HepG2 (cell line): Measurements from ENCODE around the gene PKNOX2. TPM values are rescaled to one million over a fixed set of nuclear protein-coding genes. Genes with fewer than 3 reads are reported as not detected.

Experiments
- AHR ChIP-seq: IDR thresholded peaks from 2 replicates; pipeline ENCODE4 v1.6.1; 2018; ENCODE audit warnings: missing genetic modification reagents, missing compliant biosample characterization
- FOXK2 ChIP-seq: fragments of 450-650 bp; IDR thresholded peaks from 2 replicates; pipeline ENCODE4 v1.6.1; 2016
- KDM5B ChIP-seq: sonication (generic); formaldehyde crosslinking; IDR thresholded peaks from 2 replicates; pipeline ENCODE4 v1.4.0; 2020; ENCODE audit warnings: missing genetic modification reagents, mild to moderate bottlenecking, borderline replicate concordance
- MED1 ChIP-seq: sonication (generic); formaldehyde crosslinking; IDR thresholded peaks from 2 replicates; pipeline ENCODE4 v1.4.0; 2020; ENCODE audit warnings: missing genetic modification reagents
- RNF2 ChIP-seq: fragments of 450-650 bp; conservative IDR thresholded peaks from 2 replicates; pipeline ENCODE4 v1.6.1; 2016; ENCODE audit warnings: low read depth
- SMC3 ChIP-seq: IDR thresholded peaks from 2 replicates; pipeline ENCODE4 v1.6.1; 2011; ENCODE audit warnings: low read length, improper control_type of control experiment
- SSRP1 ChIP-seq: IDR thresholded peaks from 2 replicates; pipeline ENCODE4 v1.6.1; 2016; ENCODE audit warnings: control low read depth
- STAG1 ChIP-seq: sonication (generic); formaldehyde crosslinking; IDR thresholded peaks from 2 replicates; pipeline ENCODE4 v1.4.0; 2020; ENCODE audit warnings: missing genetic modification reagents
- XRCC5 ChIP-seq: fragments of 200-400 bp; formaldehyde crosslinking; optimal IDR thresholded peaks from 2 replicates; pipeline ENCODE3; 2017; ENCODE audit warnings: mild to moderate bottlenecking, low read length
- ZBTB21 ChIP-seq: sonication (generic); formaldehyde crosslinking; IDR thresholded peaks from 2 replicates; pipeline ENCODE4 v1.4.0; 2020; ENCODE audit warnings: missing genetic modification reagents
- ZFP36L2 ChIP-seq: sonication (generic); formaldehyde crosslinking; IDR thresholded peaks from 2 replicates; pipeline ENCODE4 v1.4.0; 2020; ENCODE audit warnings: missing genetic modification reagents
- ZFP37 ChIP-seq: sonication (generic); formaldehyde crosslinking; IDR thresholded peaks from 2 replicates; pipeline ENCODE4 v1.4.0; 2020; ENCODE audit warnings: missing genetic modification reagents, borderline replicate concordance
- ZNF101 ChIP-seq: sonication (generic); formaldehyde crosslinking; IDR thresholded peaks from 2 replicates; pipeline ENCODE4 v1.4.0; 2020; ENCODE audit warnings: mild to moderate bottlenecking, low read depth, missing genetic modification reagents, borderline replicate concordance
- ZNF326 ChIP-seq: sonication (generic); formaldehyde crosslinking; IDR thresholded peaks from 2 replicates; pipeline ENCODE4 v1.4.0; 2020; ENCODE audit warnings: missing genetic modification reagents, borderline replicate concordance
- ZNF337 ChIP-seq: sonication (generic); formaldehyde crosslinking; IDR thresholded peaks from 2 replicates; pipeline ENCODE4 v1.5.1; 2020; ENCODE audit warnings: missing genetic modification reagents, low read depth, mild to moderate bottlenecking, borderline replicate concordance
- ZNF33A ChIP-seq: sonication (generic); formaldehyde crosslinking; IDR thresholded peaks from 2 replicates; pipeline ENCODE4 v1.5.1; 2020; ENCODE audit warnings: missing genetic modification reagents, mild to moderate bottlenecking, moderate library complexity, borderline replicate concordance
- ZNF570 ChIP-seq: sonication (generic); formaldehyde crosslinking; IDR thresholded peaks from 2 replicates; pipeline ENCODE4 v1.4.0; 2020; ENCODE audit warnings: mild to moderate bottlenecking, missing genetic modification reagents, borderline replicate concordance
- ZNF598 ChIP-seq: sonication (generic); formaldehyde crosslinking; IDR thresholded peaks from 2 replicates; pipeline ENCODE4 v1.5.1; 2020; ENCODE audit warnings: mild to moderate bottlenecking, missing genetic modification reagents, borderline replicate concordance
- ZNF605 ChIP-seq: sonication (generic); formaldehyde crosslinking; IDR thresholded peaks from 2 replicates; pipeline ENCODE4 v1.8.0; 2022; ENCODE audit warnings: mild to moderate bottlenecking, missing genetic modification reagents
- ZNF841 ChIP-seq: sonication (generic); formaldehyde crosslinking; IDR thresholded peaks from 2 replicates; pipeline ENCODE4 v1.8.1; 2023; ENCODE audit warnings: missing genetic modification reagents, borderline replicate concordance
- ZNF879 ChIP-seq: sonication (generic); formaldehyde crosslinking; IDR thresholded peaks from 2 replicates; pipeline ENCODE4 v1.8.1; 2023; ENCODE audit warnings: missing genetic modification reagents
- ZSCAN29 ChIP-seq: sonication (generic); formaldehyde crosslinking; conservative IDR thresholded peaks from 2 replicates; pipeline ENCODE4 v1.4.0; 2020; ENCODE audit warnings: mild to moderate bottlenecking, missing genetic modification reagents
- polyA plus RNA-seq, 8 experiments: library from polyadenylated mRNA; depleted of rRNA in 3 of 8; stranded (reverse) in 7 of 8; unstranded in 1 of 8; fragments of >200 nt; fragmentation: Illumina TruSeq in 4 of 8; extraction: Trizol in 4 of 8; gene quantifications; 2 replicates each; pipeline versions ENCODE4 v1.2.1 to v1.2.3, GENCODE V29; 2011 to 2016; ENCODE audit warnings: low read depth in 4 of 8, missing spikeins in 1 of 8, mixed read lengths in 1 of 8; ENCODE audit not compliant: insufficient read depth in 1 of 8
- total RNA-seq, 5 experiments: library from RNA; depleted of rRNA; stranded (reverse); fragments of >200 nt; fragmentation: Illumina TruSeq; extraction: Trizol; gene quantifications; 2 replicates each; pipeline ENCODE4 v1.2.3, GENCODE V29; 2016; ENCODE audit warnings: low read depth in 1 of 5
- TF ChIP-seq, protein P1 (sequence below): sonication (generic); formaldehyde crosslinking; IDR thresholded peaks from 2 replicates; pipeline ENCODE4 v1.5.0; 2020; ENCODE audit warnings: mild to moderate bottlenecking, missing genetic modification reagents, moderate library complexity
- TF ChIP-seq, protein P2 (sequence below), 2 experiments: sonication (generic) in 1 of 2; formaldehyde crosslinking in 1 of 2; IDR thresholded peaks; 2 replicates each; pipeline versions ENCODE4 v1.4.0 to v1.6.1; 2018 to 2020; ENCODE audit warnings: missing genetic modification reagents in 2 of 2, borderline replicate concordance in 1 of 2, low read depth in 1 of 2, mild to moderate bottlenecking in 1 of 2, missing biosample characterization in 1 of 2
- TF ChIP-seq, protein P3 (sequence below): sonication (generic); formaldehyde crosslinking; IDR thresholded peaks from 2 replicates; pipeline ENCODE4 v1.5.0; 2020; ENCODE audit warnings: missing genetic modification reagents, mild to moderate bottlenecking, borderline replicate concordance
- TF ChIP-seq, protein P4 (sequence below): sonication (generic); formaldehyde crosslinking; IDR thresholded peaks from 2 replicates; pipeline ENCODE4 v1.8.0; 2022; ENCODE audit warnings: missing genetic modification reagents, mild to moderate bottlenecking, borderline replicate concordance

Gene PKNOX2
- total and polyA plus RNA-seq, 2 of the 13 experiments (the other 11 are each of a cell fraction or from before 2014, with no cell fraction given): not detected

DNA sequence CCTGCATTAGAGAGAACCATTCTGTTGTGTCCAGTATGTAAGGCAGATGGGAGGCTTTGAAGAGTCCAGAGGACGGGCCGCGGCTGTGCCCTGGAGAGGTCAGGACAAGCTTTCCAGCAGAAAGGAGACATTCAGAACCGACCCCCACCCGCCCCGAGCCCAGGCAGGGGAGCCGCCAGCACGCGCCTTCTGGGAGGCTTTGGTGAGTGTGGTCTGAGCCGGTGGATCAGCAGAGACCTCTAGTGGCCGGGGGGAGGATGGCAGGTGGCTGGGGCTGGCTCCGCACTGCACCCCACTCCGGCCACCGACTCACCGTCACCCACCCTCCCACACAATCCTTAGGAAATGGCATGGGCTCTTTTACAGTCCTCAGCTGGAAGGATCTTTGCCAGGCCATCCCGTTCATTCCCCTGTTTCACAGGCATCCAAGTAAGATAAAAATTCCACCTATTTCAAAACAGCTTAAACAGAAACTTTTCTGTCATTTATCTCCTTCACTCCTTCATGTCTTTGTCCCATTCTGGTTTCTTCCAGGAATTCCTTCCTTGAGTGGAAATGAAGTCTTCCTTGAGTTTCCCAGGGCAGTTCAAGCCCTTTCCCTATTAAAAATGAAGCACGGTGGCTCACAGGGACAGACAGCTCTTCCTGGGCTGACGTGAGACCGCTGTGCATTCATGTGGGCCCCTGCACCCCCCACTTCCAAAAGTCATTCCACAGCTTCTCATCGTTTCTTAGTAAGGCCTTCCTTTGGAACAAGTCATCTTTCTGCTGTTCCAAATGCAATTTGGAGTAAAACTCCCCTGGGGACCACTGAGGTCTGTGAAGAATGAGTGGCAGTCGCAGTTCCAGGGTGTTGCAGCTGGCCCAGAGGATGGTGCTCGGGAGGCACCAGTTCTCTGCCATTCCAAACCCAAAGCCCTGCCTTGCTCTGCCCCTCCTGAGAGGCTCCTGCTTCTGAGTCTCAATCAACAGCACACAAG, 240.6 kb downstream of the PKNOX2 start (continued):
- TF ChIP-seq KDM5B (CRISPR knock-in tag) (no peak), SSRP1 (CRISPR knock-in tag) (no peak), FOXK2 (no peak), ZNF101 (CRISPR knock-in tag) (no peak), ZNF605 (CRISPR knock-in tag) (no peak), ZNF570 (CRISPR knock-in tag) (no peak), ZFP36L2 (CRISPR knock-in tag) (no peak), ZFP37 (CRISPR knock-in tag) (no peak), ZNF841 (CRISPR knock-in tag) (no peak), ZNF337 (CRISPR knock-in tag) (no peak), ZSCAN29 (CRISPR knock-in tag) (no peak), RNF2 (no peak), ZNF33A (CRISPR knock-in tag) (no peak), SMC3 (peak; percentile 15; the same call in 1 of the 2 replicates), XRCC5 (peak; percentile 83), STAG1 (CRISPR knock-in tag) (peak; percentile 75), ZBTB21 (CRISPR knock-in tag) (no peak), ZNF598 (peak; percentile 27; the same call in 1 of the 2 replicates), MED1 (CRISPR knock-in tag) (no peak), ZNF879 (CRISPR knock-in tag) (no peak), AHR (CRISPR knock-in tag) (no peak), ZNF326 (CRISPR knock-in tag) (no peak)
- TF ChIP-seq, protein P1, sequence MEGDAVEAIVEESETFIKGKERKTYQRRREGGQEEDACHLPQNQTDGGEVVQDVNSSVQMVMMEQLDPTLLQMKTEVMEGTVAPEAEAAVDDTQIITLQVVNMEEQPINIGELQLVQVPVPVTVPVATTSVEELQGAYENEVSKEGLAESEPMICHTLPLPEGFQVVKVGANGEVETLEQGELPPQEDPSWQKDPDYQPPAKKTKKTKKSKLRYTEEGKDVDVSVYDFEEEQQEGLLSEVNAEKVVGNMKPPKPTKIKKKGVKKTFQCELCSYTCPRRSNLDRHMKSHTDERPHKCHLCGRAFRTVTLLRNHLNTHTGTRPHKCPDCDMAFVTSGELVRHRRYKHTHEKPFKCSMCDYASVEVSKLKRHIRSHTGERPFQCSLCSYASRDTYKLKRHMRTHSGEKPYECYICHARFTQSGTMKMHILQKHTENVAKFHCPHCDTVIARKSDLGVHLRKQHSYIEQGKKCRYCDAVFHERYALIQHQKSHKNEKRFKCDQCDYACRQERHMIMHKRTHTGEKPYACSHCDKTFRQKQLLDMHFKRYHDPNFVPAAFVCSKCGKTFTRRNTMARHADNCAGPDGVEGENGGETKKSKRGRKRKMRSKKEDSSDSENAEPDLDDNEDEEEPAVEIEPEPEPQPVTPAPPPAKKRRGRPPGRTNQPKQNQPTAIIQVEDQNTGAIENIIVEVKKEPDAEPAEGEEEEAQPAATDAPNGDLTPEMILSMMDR (CRISPR knock-in tag): peak; percentile 91
- TF ChIP-seq, protein P2, sequence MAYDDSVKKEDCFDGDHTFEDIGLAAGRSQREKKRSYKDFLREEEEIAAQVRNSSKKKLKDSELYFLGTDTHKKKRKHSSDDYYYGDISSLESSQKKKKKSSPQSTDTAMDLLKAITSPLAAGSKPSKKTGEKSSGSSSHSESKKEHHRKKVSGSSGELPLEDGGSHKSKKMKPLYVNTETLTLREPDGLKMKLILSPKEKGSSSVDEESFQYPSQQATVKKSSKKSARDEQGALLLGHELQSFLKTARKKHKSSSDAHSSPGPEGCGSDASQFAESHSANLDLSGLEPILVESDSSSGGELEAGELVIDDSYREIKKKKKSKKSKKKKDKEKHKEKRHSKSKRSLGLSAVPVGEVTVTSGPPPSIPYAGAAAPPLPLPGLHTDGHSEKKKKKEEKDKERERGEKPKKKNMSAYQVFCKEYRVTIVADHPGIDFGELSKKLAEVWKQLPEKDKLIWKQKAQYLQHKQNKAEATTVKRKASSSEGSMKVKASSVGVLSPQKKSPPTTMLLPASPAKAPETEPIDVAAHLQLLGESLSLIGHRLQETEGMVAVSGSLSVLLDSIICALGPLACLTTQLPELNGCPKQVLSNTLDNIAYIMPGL (CRISPR knock-in tag; IDR thresholded peaks at IDR 0.05; ENCODE audit: borderline replicate concordance in 1 of 2, low read depth in 1 of 2): 0 out of 4 replicates have a peak, but pooled peaks of 1 of the 2 experiments have one; percentile 30
- TF ChIP-seq, protein P3, sequence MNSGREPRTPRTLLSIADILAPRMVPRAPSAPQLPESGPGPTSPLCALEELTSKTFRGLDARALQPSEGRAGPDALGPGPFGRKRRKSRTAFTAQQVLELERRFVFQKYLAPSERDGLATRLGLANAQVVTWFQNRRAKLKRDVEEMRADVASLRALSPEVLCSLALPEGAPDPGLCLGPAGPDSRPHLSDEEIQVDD (CRISPR knock-in tag): no peak
- TF ChIP-seq, protein P4, sequence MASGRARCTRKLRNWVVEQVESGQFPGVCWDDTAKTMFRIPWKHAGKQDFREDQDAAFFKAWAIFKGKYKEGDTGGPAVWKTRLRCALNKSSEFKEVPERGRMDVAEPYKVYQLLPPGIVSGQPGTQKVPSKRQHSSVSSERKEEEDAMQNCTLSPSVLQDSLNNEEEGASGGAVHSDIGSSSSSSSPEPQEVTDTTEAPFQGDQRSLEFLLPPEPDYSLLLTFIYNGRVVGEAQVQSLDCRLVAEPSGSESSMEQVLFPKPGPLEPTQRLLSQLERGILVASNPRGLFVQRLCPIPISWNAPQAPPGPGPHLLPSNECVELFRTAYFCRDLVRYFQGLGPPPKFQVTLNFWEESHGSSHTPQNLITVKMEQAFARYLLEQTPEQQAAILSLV (CRISPR knock-in tag): 0 out of 2 replicates have a peak, but pooled peaks have one; percentile 19
